Cardiac fibroblast (primary cell): ENCODE measurements around the gene FGFBP2.
A peak's percentile ranks its signal among the peaks of the same experiment; 100 is the strongest.

Source experiments
- DNase-seq, 2 donors: peaks; one replicate each; pipeline versions ENCODE4 v3.0.0 to v3.0.0-alpha.2; 2010; ENCODE audit warnings: low read depth in 2 of 2
- H3K4me3 ChIP-seq, 2 donors: replicated peaks in 1 of 2; 1 replicate in 1 of 2; 2 replicates in 1 of 2; pipeline ENCODE4 v1.5.1; 2011; ENCODE audit warnings: low read depth in 2 of 2, low read length in 2 of 2, mild to moderate bottlenecking in 2 of 2, moderate library complexity in 1 of 2
- TF ChIP-seq, protein P1 (sequence below): IDR thresholded peaks from one replicate; pipeline ENCODE4 v1.5.1; 2011; ENCODE audit warnings: low read depth, mild to moderate bottlenecking, low read length, inconsistent platforms

The FGFBP2 gene

DNA sequence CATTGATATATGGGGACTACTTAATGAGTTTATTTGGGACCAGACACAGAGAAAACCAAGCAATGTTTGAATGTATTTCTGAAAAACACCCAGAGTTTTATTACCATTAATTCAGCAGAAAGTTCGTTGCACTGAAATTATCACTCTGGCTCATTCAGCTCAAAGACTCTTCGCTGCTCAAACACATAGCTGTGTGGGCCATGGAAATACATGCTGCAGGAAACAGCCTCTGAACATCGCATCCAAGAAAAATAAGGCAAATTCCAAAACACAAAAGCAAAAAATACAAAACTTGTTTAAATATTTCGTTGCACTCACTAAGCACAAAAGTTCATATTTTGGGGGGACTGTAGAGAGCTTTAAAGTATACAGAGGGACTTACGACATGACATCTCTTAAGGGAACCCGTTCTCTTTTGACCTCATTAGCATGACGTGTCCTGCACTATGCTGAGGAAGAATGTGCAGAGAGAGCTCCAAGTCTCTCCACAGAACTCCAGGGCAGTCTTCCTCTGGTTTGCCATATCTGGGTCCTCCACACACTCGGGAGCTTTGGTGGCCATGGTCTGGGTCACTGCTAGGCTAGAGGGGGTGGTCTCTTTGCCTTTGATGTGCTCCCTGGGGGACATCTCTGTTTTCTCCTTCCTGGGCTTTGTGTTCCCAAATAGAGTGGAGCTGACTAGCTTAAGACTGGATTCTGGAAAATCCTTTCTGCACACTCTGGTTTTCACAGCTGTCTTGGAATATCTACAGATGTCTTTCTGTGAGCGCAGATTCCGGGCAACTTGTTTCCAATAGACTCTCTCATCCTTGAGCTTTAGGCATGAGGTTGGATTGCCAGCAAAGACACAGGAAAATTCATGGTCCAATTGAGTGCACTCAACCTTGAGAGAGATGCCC lies 27.2 kb downstream of the FGFBP2 start:
- TF ChIP-seq, protein P1, sequence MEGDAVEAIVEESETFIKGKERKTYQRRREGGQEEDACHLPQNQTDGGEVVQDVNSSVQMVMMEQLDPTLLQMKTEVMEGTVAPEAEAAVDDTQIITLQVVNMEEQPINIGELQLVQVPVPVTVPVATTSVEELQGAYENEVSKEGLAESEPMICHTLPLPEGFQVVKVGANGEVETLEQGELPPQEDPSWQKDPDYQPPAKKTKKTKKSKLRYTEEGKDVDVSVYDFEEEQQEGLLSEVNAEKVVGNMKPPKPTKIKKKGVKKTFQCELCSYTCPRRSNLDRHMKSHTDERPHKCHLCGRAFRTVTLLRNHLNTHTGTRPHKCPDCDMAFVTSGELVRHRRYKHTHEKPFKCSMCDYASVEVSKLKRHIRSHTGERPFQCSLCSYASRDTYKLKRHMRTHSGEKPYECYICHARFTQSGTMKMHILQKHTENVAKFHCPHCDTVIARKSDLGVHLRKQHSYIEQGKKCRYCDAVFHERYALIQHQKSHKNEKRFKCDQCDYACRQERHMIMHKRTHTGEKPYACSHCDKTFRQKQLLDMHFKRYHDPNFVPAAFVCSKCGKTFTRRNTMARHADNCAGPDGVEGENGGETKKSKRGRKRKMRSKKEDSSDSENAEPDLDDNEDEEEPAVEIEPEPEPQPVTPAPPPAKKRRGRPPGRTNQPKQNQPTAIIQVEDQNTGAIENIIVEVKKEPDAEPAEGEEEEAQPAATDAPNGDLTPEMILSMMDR: no peak
- no peak overlapping the region for H3K4me3 ChIP-seq
- DNase-seq: peak; percentile 6 to 33

DNA sequence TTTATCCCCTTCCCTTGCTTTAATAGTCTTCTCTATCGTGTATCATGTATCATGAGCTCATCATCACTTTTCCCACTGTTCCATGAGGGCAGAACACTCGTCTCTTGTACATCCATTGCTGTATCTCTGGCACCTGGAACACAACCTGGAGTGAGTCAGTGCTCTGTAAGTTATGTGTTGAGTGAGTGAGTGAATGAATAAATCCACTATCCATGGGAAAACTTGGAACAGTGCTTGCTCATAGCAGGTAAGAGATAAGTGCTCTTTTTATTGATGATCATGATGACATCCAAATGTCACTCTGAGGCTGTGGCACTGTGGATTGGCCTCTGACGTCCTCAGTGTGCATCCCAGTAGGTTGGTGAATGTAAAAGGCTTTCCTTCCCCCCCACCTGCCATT lies 28.7 kb downstream of the FGFBP2 start:
- DNase-seq: no peak
- H3K4me3 ChIP-seq: no peak overlapping the region
- TF ChIP-seq, protein P1: no peak

DNA sequence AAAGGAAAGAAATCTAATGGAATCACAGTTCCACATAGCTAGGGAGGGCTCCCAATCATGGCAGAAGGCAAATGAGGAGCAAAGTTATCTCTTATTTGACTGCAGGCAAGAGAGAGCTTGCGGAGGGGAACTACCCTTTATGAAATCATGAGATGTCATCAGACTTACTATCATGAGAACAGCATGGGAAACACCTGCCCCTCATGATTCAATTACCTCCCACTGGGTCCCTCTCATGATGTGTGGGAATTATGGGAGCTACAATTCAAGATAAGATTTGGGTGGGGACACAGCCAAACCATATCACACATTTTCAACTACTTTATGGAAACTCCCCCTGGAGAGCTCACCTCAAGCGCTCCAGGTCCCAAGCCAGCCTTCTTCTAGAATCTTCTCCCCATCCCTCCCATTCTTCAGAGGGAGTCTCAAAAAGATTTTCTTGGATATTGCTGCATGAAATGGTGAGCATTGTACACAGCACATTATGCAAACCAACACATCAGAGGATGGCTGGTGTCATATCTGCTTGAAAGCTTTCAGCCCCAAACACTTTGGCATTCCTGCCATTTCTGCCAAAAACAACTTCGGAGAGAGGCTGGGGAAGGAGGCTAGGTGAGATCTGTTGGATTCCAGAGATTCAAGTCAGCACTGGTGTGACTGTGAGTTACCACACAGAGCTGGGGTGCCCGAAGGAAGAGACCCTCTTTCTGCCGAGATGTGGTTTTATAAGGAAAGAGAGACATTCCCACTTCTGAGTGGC lies 31.3 kb downstream of the FGFBP2 start:
- DNase-seq: no peak
- H3K4me3 ChIP-seq: no peak overlapping the region
- TF ChIP-seq, protein P1: no peak

DNA sequence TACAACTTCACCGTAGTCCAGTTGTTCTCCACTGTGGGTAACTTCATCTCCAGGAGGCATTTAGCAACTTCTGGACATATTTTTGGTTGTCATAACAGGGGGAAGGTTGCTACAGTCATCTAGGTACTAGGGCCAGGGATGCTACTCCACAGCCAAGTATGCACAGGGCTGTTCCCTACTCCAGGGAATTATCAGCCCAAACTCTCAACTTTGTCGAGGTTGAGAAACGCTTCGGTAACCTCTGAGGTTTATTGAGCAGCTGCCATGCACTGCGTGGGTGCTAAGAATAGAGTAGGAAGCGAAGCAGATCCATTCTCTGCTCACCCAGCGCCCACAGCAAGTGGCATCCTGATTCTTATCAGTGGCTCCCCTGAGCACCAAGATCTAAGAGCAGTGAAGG lies 32.7 kb downstream of the FGFBP2 start:
- peak in 1 of 2 donors; percentile 18 for DNase-seq
- TF ChIP-seq, protein P1: no peak
- H3K4me3 ChIP-seq: no peak overlapping the region

DNA sequence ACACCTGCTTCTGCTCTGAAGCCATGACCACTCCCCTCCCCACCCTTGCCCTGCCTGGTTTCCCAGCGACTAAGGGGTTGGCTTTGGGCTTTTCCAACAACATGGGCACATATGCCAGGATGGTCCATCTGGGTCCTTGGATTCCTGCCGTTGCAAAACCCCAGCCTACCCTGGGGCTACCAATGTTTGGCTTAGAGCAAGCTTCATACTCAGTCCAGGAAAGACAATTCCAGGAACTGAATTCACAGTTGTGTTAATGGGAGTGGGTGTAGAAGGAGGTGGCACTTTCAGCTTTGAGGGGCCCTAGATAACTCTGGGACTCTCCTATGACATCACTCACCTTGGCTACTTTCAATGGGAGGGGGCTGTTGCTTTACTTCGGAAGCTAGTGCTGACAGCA lies 33.4 kb downstream of the FGFBP2 start:
- TF ChIP-seq, protein P1: no peak
- no peak for DNase-seq
- H3K4me3 ChIP-seq: no peak overlapping the region

DNA sequence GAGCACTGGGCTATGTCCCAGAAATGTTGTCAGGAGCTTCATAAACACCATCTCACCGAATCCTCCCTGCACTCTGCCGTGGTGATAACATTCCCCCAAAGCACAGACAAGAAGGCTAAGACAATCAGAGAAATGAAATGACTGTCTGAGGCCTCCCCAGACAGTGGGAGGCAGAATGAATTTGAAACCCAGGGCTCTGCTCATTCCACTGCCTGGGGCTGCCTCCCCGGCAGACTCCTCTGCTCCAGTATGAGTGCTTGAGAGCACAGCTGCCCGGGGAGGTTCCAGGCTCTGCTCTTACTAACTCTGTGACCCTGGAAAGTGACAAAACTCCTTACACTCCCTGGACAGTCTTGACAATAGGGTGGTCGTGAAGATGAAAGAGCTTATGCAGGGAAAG lies 34.1 kb downstream of the FGFBP2 start:
- no peak for DNase-seq
- no peak overlapping the region for H3K4me3 ChIP-seq
- TF ChIP-seq, protein P1: no peak
